Measurements from ENCODE around the gene IFT43.

GRCh38 chr14:75970989-75971388, 14.6 kb upstream of the IFT43 start:
- no peak for TF ChIP-seq ATF3 (CRISPR knock-in tag; conservative IDR thresholded peaks at IDR 0.05)
- TF ChIP-seq SMAD4 (CRISPR knock-in tag; IDR thresholded peaks at IDR 0.05), result no peak
- no peak for TF ChIP-seq CTCF (IDR thresholded peaks at IDR 0.05)
- no peak for TF ChIP-seq NR3C1 (CRISPR knock-in tag; conservative IDR thresholded peaks at IDR 0.05; ENCODE audit: low read depth)
- no peak for TF ChIP-seq MAX (CRISPR knock-in tag; IDR thresholded peaks at IDR 0.05)
- no peak for TF ChIP-seq PREB (CRISPR knock-in tag; IDR thresholded peaks at IDR 0.05; ENCODE audit: borderline replicate concordance)
- no peak for TF ChIP-seq SP1 (CRISPR knock-in tag; conservative IDR thresholded peaks at IDR 0.05)
